UCSD-AML1 (cell line): ENCODE measurements around the gene POLE.

Source experiments
- DNase-seq: peaks from one replicate; lab custom pipeline; 2025; ENCODE audit not compliant: unreplicated experiment; lab: John Stamatoyannopoulos, UW

The POLE gene

DNA sequence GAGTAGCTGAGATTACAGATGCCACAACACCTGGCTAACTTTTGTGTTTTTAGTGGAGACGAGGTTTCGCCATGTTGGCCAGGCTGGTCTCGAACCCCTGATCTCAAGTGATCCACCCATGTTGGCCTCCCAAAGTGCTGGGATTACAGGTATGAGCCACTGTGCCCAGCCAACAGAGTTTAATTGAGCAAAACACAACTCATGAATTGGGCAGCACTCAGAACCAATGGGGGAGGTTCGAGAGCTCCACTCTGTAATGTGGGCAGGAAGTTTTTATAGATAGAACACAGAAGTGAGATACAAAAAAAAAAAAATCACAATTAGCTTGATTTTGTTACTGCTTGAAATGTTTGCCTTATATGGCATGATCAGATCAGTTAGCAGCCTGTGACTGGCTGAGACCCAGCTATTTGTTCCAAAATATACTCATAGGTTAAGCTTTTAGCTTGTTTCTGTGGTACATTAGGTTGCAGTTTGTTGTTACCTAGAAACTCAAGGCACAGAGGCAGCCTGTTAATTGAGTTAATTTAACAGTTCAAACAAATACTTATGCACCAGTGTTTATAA lies 69.9 kb downstream of the POLE start:
- DNase-seq, result no peak

DNA sequence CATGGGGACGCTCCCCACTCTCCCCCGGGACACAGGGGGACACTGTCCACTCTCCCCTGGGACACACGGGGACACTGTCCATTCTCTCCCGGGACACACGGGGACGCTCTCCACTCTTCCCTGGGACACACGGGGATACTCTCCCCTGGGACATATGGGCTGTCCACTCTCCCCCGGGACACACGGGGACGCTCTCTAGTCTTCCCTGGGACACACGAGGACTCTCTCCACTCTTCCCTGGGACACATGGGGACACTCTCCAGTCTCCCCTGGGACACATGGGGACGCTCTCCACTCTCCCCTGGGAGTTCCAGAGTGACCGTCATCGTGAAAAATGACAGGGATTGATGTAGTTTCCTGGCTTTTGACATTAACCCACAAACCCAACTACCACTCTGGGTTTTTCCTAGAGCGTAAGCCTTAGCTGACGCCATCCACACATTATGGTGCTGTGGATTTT lies 71.5 kb downstream of the POLE start:
- no peak for DNase-seq

DNA sequence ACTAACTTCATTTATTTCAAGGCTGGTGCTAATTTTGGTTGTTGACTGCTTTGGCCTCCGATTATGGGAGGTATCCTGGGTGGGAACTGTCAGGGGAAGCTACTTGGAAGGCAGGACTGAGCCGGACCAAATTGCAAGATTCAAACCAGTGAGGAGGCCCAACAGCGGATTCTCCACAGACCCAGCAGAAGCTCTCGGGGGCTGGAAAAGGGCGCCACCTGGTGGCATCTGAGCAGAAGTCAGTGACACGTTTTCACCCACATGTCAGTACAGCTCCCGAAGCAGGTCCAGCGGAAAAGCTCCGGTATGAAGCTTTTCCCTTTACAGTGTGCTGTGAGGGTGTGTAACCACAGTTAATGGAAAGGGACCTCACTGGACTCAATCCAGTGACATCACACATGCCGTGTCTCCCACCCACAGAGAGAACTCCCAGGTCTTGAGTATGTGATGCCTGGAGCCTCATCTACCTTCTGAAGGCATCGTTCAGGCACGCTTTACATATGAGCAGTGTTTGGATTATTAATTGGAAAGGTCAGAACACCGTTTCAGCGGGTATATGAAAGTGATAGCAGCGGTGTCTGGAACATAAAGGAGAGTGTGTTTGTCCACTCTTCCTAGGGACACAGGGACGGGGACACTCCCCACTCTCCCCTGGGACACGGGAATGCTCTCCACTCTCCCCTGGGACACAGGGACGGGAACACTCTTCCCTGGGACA lies 72.1 kb downstream of the POLE start:
- peak; percentile 80 for DNase-seq

DNA sequence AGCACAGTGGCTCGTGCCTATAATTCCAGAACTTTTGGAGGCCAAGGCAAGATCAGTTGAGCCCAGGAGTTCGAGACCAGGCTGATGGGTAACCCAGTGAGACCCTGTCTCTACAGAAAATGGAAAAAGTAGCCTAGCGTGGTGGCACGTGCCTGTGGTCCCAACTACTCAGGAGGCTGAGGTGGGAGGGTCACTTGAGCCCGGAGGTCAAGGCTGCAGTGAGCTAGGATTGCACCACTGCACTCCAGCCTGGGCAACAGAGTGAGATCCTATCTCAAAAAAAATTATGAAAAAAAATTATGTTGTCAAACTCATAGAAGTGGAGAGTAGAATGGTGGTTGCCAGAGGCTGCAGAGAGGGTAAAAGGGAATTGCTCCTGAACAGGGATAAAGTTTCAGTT lies 73.1 kb downstream of the POLE start:
- no peak for DNase-seq

DNA sequence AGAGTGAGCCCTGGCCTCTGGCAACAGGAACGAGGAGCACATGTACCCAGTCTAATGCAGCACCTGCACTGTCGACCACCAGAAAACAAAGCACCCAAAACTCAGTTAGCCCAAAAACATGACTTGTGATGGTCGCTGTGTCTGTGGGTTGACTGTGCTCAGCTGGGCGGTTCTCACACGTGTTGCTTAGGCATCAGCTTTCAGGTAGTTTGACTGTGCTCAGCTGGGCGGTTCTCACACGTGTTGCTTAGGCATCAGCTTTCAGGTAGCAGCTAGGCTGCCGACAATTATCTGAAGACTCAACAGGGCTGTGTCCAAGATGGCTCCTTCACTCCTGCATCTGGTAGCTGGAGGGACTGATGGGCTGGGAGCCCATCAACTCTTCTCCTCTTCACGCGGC lies 75.5 kb downstream of the POLE start:
- DNase-seq, result no peak

DNA sequence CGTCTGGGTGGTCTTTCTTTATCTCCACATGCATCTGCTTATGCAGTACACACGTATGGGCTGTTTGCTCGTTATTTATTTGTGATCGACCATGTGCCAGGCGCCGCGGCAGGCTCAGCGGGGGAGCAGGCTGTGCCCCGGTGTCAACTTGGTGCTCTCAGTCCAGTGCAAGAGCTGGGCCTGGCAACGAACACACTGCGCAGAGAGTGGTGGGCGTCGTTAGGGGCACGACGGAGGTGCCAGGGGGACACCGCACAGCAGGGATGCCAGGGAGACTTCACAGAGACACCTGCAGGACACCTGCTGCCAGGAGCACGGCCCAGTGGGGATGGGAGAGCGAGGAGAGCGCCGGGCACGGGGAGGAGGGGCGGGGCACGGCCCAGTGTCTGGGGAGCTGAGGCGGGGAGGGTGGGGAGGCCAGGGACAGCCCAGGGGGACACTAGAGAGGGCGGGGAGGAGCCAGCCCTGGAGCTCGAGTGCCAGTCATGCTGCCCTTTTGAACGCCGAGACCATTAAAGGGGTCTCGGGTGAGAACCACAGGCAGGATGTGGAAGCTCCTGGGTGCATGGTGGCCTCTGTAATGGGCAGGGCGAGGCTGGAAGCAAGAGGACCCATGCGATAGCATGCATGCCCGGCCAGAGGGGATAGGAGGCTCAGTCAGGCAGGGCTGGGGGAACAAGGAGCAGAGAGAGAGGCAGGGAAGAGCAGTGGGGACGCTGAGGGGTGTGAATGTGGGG lies 76.1 kb downstream of the POLE start:
- DNase-seq, result no peak

DNA sequence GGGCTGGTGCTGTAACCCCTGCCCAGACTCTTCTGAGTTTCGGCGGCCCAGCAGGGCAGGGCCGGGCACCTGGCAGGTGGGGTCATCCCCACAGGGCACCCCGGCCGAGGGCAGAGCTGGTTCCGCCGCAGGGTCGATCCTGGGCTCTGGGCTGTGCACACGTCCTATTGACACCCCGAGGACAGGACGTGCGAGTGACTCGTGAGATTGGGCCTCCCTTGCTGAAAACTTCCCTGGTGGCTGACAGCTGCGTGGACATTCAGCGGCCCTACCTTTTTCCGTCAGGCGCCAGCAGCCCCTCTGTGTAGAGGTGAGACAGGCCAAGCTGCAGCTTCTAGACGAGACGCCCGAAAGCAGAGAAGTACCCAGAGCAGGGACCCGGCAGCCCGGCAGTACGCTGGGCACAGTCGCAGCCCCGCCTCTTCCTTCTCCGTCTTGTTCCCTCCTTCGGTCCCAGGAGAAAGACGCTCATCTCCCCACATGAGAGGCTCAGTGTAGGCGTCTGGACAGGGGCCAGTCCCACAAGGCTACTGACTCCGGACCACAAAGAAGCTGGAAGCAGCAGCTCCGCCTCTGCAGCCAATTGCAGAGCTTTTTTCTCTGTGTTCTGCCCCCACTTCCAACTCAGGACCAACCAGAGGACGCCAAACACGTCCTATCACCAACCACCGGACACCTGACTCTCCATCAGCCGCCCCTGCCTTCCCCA lies 76.9 kb downstream of the POLE start, which contains the start of gene LRCOL1:
LRCOL1 (minus strand) TSS at position 532 of the 709 bp plus-strand sequence. CDS start 4,331 bp downstream, outside the sequence.
- no peak for DNase-seq

DNA sequence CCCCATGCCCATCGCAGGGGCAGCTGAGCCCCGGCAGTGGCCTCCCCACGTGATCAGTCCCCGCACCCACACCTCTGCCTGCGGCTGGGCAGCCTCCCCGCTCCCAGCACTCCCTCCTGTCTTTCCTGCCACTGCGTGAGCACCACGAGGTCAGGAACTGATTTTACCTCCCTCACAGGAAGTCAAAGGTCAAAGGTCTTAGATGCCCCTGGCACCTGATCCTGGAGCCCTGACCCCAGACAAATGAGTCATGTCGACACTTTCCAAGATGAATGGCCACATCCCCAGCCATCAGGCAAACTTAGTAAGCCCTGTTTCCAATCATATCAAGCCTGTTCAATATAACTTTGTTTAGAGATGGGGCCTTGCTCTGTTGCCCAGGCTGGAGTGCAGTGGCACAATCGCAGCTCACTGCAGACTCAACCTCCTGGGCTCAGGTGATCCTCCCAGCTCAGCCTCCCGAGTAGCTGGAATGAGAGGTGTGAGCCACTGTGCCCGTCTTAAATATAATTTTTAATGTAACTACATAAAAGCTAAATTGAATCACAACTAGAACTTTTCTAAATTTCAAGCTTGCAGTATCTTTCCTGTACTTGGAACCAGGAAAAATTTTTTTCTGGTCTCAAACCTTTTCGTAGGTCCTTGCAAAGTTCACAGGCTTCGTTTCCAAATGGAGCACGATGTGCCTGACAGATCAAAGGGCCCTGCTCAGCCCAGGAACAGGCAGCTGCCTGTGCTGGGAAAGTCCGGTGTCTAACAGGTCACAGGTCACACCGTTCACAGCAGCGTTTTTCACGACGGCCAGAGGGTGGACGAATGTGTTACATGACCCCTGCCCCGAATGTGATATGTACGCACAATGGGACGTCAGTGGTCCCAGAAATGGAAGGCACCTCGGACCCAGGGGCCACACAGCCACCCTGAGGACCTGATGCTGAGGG lies 78.6 kb downstream of the POLE start:
- no peak for DNase-seq

DNA sequence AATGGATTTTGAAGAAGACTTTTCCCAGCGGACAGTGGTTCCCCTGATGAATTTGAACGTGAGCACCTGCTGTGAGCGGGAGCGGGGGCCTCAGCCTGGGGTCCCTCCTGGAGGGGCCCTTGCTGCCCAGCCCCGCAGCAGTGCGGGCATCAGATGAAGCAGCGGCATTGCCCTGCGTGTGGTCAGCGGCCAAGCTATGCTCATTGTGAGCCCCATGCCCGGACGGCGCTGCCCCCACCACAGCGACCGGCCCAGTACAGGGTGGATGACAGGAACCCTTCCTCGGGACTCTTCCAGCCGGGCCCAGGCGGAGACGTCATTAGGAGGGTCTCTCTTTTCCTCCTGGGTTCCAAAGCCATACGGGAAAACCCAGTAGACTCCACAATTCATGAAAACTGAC lies 80.2 kb downstream of the POLE start:
- DNase-seq, result no peak

DNA sequence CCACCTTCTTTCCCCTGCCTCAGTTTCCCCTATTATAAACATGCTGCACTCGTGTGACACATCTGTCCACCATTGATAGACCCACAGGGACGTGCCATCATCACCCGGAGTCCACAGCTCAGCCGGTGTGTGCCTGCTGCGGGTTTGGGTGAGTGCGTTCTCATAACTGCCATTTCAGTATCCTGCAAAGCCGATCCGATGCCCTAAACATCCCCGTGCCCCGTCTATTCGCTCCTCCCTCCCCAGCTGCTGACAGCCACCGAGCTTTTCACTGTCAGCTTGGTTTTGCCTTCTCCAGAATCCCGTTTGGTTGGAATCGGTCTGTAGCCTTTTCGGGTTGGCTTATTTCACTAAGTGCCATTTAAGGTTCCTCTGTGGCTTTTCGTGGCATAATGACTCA lies 80.7 kb downstream of the POLE start:
- no peak for DNase-seq

DNA sequence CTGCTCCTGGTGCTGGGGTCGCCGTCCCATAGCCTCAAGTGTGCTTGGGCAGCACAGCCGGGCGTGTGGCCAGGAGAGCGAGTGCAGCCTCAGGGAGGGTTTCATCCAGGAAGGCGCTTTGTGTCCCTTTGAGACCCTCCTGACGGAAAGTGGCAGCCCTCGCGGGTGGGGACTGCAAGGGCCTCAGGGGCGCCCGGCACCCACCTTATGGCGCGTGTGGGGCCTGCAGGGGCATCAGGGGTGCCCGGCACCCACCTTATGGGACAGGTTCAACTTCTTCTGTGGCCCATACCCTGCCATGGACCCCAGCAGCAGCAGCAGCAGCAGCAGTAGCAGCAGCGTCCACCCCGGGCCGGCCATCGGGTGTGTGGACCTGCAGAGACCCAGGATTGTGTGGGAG lies 81.2 kb downstream of the POLE start:
- no peak for DNase-seq

DNA sequence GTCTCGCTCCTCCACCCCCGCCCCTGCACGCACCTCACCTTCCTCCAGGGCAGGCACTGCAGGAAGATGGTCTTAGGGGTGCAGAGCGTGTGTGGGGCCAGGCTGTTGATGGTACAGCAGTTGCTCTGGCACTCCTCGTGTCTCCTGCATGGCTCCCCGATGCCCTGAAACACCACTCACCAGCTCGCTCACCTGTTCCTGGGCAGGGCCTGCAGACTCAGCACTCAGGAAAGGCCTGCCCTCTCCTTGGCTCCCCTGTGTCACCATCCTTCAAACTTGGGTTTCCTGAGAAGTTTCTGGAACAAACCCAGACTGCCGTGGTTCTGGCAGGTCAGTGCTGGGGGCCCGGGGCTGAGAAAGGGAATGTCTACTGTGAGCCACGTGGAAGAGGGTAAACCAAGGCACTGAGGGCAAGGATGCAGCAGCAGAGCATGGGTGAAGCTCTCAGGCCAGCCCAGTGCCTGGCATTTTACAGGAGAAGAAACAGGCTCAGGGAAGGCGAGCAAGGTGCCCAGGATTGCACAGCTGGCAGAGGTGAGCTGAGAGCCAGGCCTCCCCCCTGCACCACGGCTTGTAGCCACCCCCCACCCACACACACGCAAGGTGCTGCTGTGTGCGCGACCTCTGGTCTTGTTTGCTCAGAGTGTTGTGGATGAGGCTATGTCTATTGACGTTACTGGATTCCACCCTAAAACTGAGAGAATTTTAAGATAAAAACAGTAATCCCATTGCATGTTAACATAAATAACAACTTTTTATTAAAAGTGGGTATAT lies 82.3 kb downstream of the POLE start:
- DNase-seq, result no peak

DNA sequence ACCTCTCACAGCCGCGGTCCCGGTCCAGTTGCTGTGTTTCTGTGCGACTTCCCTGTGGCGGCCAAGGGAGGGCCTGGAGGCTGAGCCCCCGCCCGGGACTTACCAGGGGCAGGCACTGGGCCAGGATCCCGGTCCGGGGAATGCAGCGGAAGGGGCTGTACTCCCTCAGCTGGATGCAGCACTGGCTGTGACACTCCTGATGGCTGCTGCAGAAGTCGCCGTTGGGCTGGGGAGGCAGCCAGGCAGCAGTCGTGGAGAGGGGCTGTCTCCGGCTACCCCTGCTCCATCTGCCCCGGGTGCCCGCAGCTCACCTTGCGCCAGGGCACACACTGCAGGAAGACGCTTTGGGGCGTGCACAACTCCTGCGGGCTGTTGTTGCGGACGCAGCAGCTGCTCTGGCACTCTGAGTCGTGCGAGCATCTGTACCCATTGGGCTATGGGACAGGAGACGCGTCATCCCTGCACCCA lies 83.0 kb downstream of the POLE start:
- DNase-seq, result no peak

DNA sequence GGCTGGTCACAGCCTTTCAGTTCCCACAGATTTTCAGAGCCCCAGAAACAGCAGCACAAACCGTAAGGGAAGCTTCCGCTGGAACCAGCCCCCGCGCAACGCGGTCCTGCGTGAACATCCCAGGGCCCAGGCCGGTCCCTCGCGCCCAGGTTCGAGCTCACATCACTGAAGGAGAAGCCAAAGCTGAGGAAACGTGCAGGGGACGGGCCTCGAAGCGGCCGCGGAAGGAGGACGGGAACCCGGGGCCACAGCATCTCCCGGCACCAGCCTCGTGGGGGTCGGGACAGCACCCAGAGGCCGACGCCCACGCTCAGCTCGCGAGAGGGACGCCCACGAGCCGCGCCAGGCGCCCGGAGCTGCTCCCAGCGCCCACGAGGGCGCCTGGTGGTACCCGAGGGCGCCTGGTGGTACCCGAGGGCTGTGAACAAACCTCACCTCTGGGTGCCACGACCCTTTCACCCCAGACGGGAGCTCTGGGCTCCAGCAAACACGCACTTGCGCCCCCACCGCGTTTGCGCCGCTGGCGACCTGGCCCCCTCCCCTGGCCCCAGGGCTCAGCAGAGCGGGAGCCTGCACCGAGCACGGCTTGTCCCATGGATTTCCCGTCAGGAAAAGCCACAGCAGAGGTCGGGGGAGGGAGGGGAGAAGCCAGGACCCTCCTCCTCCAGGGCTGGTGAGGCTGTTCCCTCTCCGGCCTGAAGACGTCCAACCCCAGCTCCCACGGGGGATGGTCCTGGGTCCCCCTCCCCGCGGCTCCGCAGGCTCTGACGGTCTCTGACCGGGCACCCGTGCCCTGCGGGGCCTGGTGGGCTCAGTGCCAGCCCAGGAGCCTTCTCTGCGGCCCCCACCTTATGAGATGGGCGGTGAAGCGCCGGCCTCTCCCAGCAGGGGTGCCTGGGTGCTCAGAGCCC lies 83.6 kb downstream of the POLE start:
- no peak for DNase-seq

DNA sequence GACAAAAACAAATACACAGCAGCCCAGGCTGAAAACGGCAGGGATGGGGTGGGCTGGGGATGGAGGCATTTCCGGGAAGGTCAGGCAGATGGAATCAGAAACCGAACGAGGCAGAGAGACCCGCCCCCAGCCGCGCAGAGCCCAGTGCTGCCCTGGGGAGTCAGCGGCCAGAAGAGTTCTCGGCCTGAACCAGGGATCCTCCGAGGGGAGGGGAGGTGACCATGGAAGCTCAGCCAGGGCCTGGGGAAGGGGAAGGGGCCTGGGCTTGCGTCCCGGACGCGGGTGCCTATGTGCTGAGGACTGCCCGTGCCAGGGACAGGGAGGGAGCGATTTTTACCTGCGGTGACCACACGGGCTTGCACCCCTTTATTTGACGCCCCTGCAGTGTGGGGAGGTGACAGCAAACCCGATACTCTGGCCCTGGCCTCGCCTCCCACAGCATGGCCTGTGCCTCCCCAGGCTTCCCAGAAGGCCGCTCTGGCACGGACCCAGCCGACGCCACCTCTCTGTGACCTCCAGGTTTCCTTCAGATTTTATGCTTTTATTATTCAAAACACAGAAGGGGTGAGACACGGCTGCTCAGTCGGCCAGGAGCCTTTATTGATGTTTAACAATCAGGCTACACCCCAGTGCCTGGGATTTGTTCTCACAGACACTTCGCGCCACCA lies 84.4 kb downstream of the POLE start:
- DNase-seq, result no peak

DNA sequence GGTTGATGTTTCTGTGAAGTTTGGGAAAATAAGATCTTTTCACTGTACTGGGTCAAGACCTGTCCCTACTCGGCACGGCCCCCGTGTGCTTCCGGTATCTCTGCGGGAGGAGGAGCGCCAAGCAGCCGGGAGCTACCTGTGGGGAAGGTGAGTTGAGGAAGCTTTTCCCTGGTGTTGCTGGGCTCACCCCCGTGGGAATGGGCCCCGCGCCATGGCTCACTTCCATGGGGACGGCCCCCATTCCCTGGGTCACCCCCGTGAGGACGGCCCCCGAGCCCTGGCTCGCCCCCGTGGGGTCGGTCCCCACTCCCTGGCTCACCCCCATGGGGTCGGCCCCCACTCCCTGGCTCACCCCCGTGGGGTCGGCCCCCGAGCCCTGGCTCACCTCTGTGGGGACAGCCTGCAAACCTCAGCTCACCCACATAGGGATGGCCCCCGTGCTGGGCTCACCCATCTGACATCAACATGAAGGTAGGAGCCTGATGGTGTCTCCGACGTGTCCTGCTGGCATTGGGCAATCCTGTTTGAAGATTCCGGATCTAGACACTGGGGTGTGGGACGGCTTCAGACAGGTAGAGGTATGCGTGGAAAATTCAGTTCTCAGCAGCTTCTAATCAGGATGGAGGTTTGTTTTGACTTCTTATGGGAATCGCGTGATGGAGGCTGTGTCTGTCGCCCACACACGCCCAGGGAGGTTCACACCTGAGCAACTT lies 85.8 kb downstream of the POLE start:
- no peak for DNase-seq
